Thoracic aorta (tissue), 2 donors: ENCODE measurements around the gene RPL27A. TPM values are rescaled to one million over a fixed set of nuclear protein-coding genes. Genes with fewer than 3 reads are reported as not detected.

Source experiments
- ATAC-seq: fragments of 150-250 bp; one replicate; pipeline ENCODE4 v1.8.0; 2017; ENCODE audit warnings: low read depth; ENCODE audit not compliant: insufficient number of reproducible peaks, low FRiP score
- DNase-seq: peaks from one replicate; pipeline ENCODE4 v3.0.0-alpha.2; 2020; ENCODE audit warnings: low spot score
- H3K27ac ChIP-seq, 2 donors: fragments of 200-600 bp; sonication (generic); 1 replicate in 1 of 2; 2 replicates in 1 of 2; pipeline ENCODE4 v1.5.1; 2016; ENCODE audit warnings: mild to moderate bottlenecking in 2 of 2, moderate library complexity in 2 of 2
- H3K27me3 ChIP-seq: fragments of 200-600 bp; sonication (generic); replicated peaks from 2 replicates; pipeline ENCODE4 v1.6.0; 2016; ENCODE audit warnings: mild to moderate bottlenecking; ENCODE audit not compliant: insufficient read depth
- H3K36me3 ChIP-seq: fragments of 200-600 bp; sonication (generic); one replicate; pipeline ENCODE4 v1.5.1; 2016
- H3K4me1 ChIP-seq, 2 donors: fragments of 200-600 bp; sonication (generic); 1 replicate in 1 of 2; 2 replicates in 1 of 2; pipeline versions ENCODE4 v1.5.1 to v1.6.0; 2016; ENCODE audit warnings: low read depth in 2 of 2, mild to moderate bottlenecking in 1 of 2; ENCODE audit not compliant: control insufficient read depth in 1 of 2
- H3K4me3 ChIP-seq: fragments of 200-600 bp; sonication (generic); 2 replicates; pipeline ENCODE4 v1.5.1; 2016; ENCODE audit warnings: mild to moderate bottlenecking
- H3K9me3 ChIP-seq: fragments of 200-600 bp; sonication (generic); 2 replicates; pipeline ENCODE4 v1.5.1; 2016
- total RNA-seq, 2 donors: library from RNA; depleted of rRNA; stranded (reverse); fragments of >200 nt; gene quantifications; one replicate each; pipeline versions ENCODE4 v1.1.0 to v1.2.3, GENCODE V29; 2016
- TF ChIP-seq, protein P1 (sequence below): fragments of 200-600 bp; sonication (generic); IDR thresholded peaks from one replicate; pipeline ENCODE4 v1.5.1; 2019; ENCODE audit warnings: antibody characterized with exemption

The RPL27A gene
- total RNA-seq, 2 donors from 2014 or later = 537 to 617 TPM

- H3K36me3 ChIP-seq = peaks cover 21% of the 10 kb centered on the region
- DNase-seq (no peak), ATAC-seq (no peak)
- no peaks in the 10 kb centered on the region for H3K27me3 ChIP-seq
- H3K27ac ChIP-seq = no peak overlapping the region
- no peak overlapping the region for H3K4me3 ChIP-seq
- TF ChIP-seq, protein P1, sequence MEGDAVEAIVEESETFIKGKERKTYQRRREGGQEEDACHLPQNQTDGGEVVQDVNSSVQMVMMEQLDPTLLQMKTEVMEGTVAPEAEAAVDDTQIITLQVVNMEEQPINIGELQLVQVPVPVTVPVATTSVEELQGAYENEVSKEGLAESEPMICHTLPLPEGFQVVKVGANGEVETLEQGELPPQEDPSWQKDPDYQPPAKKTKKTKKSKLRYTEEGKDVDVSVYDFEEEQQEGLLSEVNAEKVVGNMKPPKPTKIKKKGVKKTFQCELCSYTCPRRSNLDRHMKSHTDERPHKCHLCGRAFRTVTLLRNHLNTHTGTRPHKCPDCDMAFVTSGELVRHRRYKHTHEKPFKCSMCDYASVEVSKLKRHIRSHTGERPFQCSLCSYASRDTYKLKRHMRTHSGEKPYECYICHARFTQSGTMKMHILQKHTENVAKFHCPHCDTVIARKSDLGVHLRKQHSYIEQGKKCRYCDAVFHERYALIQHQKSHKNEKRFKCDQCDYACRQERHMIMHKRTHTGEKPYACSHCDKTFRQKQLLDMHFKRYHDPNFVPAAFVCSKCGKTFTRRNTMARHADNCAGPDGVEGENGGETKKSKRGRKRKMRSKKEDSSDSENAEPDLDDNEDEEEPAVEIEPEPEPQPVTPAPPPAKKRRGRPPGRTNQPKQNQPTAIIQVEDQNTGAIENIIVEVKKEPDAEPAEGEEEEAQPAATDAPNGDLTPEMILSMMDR = no peak
- no peaks in the 10 kb centered on the region for H3K4me1 ChIP-seq
- no peaks in the 10 kb centered on the region for H3K9me3 ChIP-seq
Measured at GRCh38 chr11:8650401-8650990, 32.1 kb upstream of the RPL27A start.

- TF ChIP-seq, protein P1 = no peak
- H3K27ac ChIP-seq = no peak overlapping the region
- no peak for DNase-seq
- no peak for ATAC-seq
- no peak overlapping the region for H3K4me3 ChIP-seq
- no peaks in the 10 kb centered on the region for H3K4me1 ChIP-seq
- no peaks in the 10 kb centered on the region for H3K27me3 ChIP-seq
- no peaks in the 10 kb centered on the region for H3K9me3 ChIP-seq
- H3K36me3 ChIP-seq = peaks cover 21% of the 10 kb centered on the region
Measured at GRCh38 chr11:8652140-8652539, 30.5 kb upstream of the RPL27A start.

- H3K9me3 ChIP-seq = no peaks in the 10 kb centered on the region
- peaks cover 7% of the 10 kb centered on the region for H3K36me3 ChIP-seq
- no peak overlapping the region for H3K4me3 ChIP-seq
- H3K27ac ChIP-seq = no peak overlapping the region
- no peaks in the 10 kb centered on the region for H3K4me1 ChIP-seq
- ATAC-seq = no peak
- no peak for DNase-seq
- TF ChIP-seq, protein P1 = no peak
- H3K27me3 ChIP-seq = no peaks in the 10 kb centered on the region
Measured at GRCh38 chr11:8654503-8654902, 28.1 kb upstream of the RPL27A start.

GRCh38 chr11:8656291-8656690 lies 26.3 kb upstream of the RPL27A start:
- Histone ChIP-seq H3K27ac (no peak overlapping the region), H3K4me3 (no peak overlapping the region), H3K9me3 (no peaks in the 10 kb centered on the region), H3K27me3 (no peaks in the 10 kb centered on the region), H3K36me3 (no peaks in the 10 kb centered on the region), H3K4me1 (no peaks in the 10 kb centered on the region)
- no peak for ATAC-seq
- TF ChIP-seq, protein P1 = no peak
- DNase-seq = no peak

DNA sequence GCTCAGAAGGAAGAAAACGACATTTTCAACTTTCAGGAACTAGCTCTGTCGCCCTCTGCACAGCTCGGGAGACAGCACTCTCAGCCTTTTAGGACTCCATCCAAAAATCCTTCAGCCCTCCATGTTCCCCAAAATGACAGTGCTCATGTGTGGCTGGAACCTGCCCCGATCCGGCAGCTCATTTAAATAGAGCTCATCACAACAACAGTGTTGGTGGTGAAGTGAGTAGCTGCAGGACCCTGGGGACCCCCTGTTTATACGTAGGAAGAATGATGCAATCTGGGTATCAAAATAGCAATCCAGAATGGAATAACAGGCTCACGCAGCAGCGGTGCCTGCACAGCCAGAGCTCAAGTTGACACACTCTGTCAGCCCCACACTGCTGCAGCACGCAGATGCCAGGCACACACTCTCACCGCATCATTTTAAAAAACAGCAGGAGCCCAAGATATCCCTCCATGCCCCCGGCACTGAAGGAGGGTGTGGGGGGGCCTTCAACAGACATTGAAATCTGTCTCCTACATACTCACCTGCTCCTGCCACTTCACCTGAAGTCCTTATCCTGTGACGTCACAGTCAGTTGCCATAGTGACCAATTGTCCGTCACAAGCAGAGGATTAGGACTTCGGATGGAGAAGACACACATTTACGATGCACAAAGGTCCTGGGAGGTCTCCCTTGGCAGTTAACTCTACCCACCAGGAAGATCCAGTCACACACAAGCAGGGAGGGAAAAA lies 24.1 kb upstream of the RPL27A start:
- Histone ChIP-seq H3K36me3 (no peaks in the 10 kb centered on the region), H3K27ac (no peak overlapping the region), H3K9me3 (no peaks in the 10 kb centered on the region), H3K27me3 (no peaks in the 10 kb centered on the region), H3K4me1 (no peaks in the 10 kb centered on the region), H3K4me3 (no peak overlapping the region)
- no peak for ATAC-seq
- no peak for DNase-seq
- TF ChIP-seq, protein P1 = no peak
